Neuronal stem cell (in vitro differentiated cells): Measurements from ENCODE around the gene NRXN3.

Experiments
- DNase-seq: peaks from one replicate; pipeline ENCODE4 v3.0.0-alpha.2; 2013; ENCODE audit warnings: low spot score
- H2AFZ ChIP-seq: one replicate; pipeline ENCODE4 v1.6.1; 2013; ENCODE audit warnings: mild to moderate bottlenecking, low read length, inconsistent platforms
- H2AK5ac ChIP-seq: 2 replicates; pipeline ENCODE4 v1.6.1; 2013; ENCODE audit warnings: low read depth, mild to moderate bottlenecking, inconsistent platforms, low read length, moderate library complexity, mixed read lengths
- H2BK120ac ChIP-seq: 2 replicates; pipeline ENCODE4 v1.6.1; 2013; ENCODE audit warnings: low read depth, mild to moderate bottlenecking, inconsistent platforms, low read length, moderate library complexity, mixed read lengths
- H2BK12ac ChIP-seq: one replicate; pipeline ENCODE4 v1.6.1; 2013; ENCODE audit warnings: low read length, inconsistent platforms
- H2BK15ac ChIP-seq: 2 replicates; pipeline ENCODE4 v1.6.1; 2013; ENCODE audit warnings: mild to moderate bottlenecking, low read length, inconsistent platforms, mixed read lengths
- H2BK5ac ChIP-seq: one replicate; pipeline ENCODE4 v1.6.1; 2013; ENCODE audit warnings: inconsistent platforms, mild to moderate bottlenecking, low read length, moderate library complexity
- H3K14ac ChIP-seq: one replicate; pipeline ENCODE4 v1.6.1; 2013; ENCODE audit warnings: low read length, inconsistent platforms
- H3K18ac ChIP-seq: 2 replicates; pipeline ENCODE4 v1.6.1; 2013; ENCODE audit warnings: low read length, inconsistent platforms
- H3K23ac ChIP-seq: 2 replicates; pipeline ENCODE4 v1.6.1; 2013; ENCODE audit warnings: low read depth, mild to moderate bottlenecking, mixed read lengths, low read length, inconsistent platforms; ENCODE audit not compliant: poor library complexity
- H3K27ac ChIP-seq: replicated peaks from 3 replicates; pipeline ENCODE4 v1.5.1; 2013; ENCODE audit warnings: low read length, inconsistent platforms
- H3K27me3 ChIP-seq, 3 experiments: 2 replicates each; pipeline ENCODE4 v1.6.1; 2013; ENCODE audit warnings: low read length in 3 of 3, mild to moderate bottlenecking in 2 of 3, inconsistent platforms in 1 of 3, low read depth in 1 of 3, mixed read lengths in 1 of 3, moderate library complexity in 1 of 3; ENCODE audit not compliant: control insufficient read depth in 3 of 3, insufficient read depth in 3 of 3
- H3K36me3 ChIP-seq, 2 donors: replicated peaks in 1 of 2; 2 replicates each; pipeline ENCODE4 v1.6.1; 2013; ENCODE audit warnings: low read length in 2 of 2; ENCODE audit not compliant: control insufficient read depth in 2 of 2, insufficient read depth in 2 of 2
- H3K4ac ChIP-seq: 2 replicates; pipeline ENCODE4 v1.6.1; 2013; ENCODE audit warnings: inconsistent platforms, mild to moderate bottlenecking, low read length, moderate library complexity
- H3K4me1 ChIP-seq, 2 donors: 1 replicate in 1 of 2; 2 replicates in 1 of 2; pipeline ENCODE4 v1.6.1; 2013; ENCODE audit warnings: low read length in 2 of 2, low read depth in 1 of 2; ENCODE audit not compliant: control insufficient read depth in 2 of 2, insufficient read depth in 1 of 2
- H3K4me2 ChIP-seq: one replicate; pipeline ENCODE4 v1.6.1; 2013; ENCODE audit warnings: mild to moderate bottlenecking, low read length, inconsistent platforms; ENCODE audit not compliant: insufficient read depth, poor library complexity, severe bottlenecking
- H3K4me3 ChIP-seq, 2 donors: 2 replicates each; pipeline ENCODE4 v1.5.1; 2013; ENCODE audit warnings: low read length in 2 of 2, mild to moderate bottlenecking in 2 of 2, inconsistent platforms in 1 of 2, moderate library complexity in 1 of 2
- H3K79me1 ChIP-seq: one replicate; pipeline ENCODE4 v1.6.1; 2013; ENCODE audit warnings: low read depth, mild to moderate bottlenecking, inconsistent platforms, low read length, moderate library complexity
- H3K9ac ChIP-seq: one replicate; pipeline ENCODE4 v1.6.1; 2013; ENCODE audit warnings: mild to moderate bottlenecking, low read depth, low read length, inconsistent platforms; ENCODE audit not compliant: poor library complexity
- H3K9me3 ChIP-seq, 2 donors: replicated peaks in 1 of 2; 2 replicates each; pipeline versions ENCODE3 to v1.6.1; 2013; ENCODE audit warnings: low read length in 2 of 2, mild to moderate bottlenecking in 2 of 2, inconsistent platforms in 1 of 2, low read depth in 1 of 2, mixed read lengths in 1 of 2, moderate library complexity in 1 of 2; ENCODE audit not compliant: control insufficient read depth in 2 of 2, insufficient read depth in 1 of 2
- H4K8ac ChIP-seq: one replicate; pipeline ENCODE4 v1.6.1; 2013; ENCODE audit warnings: low read depth, mild to moderate bottlenecking, inconsistent platforms, low read length, moderate library complexity
- H4K91ac ChIP-seq: one replicate; pipeline ENCODE4 v1.6.1; 2013; ENCODE audit warnings: low read length, low read depth, mild to moderate bottlenecking, inconsistent platforms; ENCODE audit not compliant: poor library complexity
- WGBS, 2 donors: extraction: QIAGEN DNeasy Blood & Tissue Kit; methylation state at CpG; one replicate each; pipeline ENCODE4 v1.1.7; 2013; ENCODE audit warnings: missing lambda C conversion rate in 2 of 2, mixed read lengths in 1 of 2; ENCODE audit not compliant: insufficient read length in 2 of 2, insufficient replicate concordance in 1 of 2; ENCODE audit errors: extremely low coverage in 2 of 2; 5-methylcytosine and 5-hydroxymethylcytosine counted together

Gene NRXN3

GRCh38 chr14:78129375-78129774, 40.8 kb upstream of the NRXN3 start:
- Histone ChIP-seq H3K4me2 (no peak overlapping the region), H3K27me3 (no peaks in the 10 kb centered on the region), H2AFZ (no peak overlapping the region), H4K91ac (no peak overlapping the region), H2BK12ac (no peak overlapping the region), H3K9me3 (no peaks in the 10 kb centered on the region), H4K8ac (no peak overlapping the region), H2AK5ac (no peak overlapping the region), H3K14ac (no peak overlapping the region), H3K4ac (no peak overlapping the region), H2BK120ac (no peak overlapping the region), H3K79me1 (no peaks in the 10 kb centered on the region), H2BK5ac (no peak overlapping the region), H3K4me3 (no peak overlapping the region), H3K23ac (no peak overlapping the region), H3K27ac (no peak overlapping the region), H3K9ac (no peak overlapping the region), H3K18ac (no peak overlapping the region), H3K4me1 (peaks cover 0 to 4% of the 10 kb centered on the region in 2 donors), H3K36me3 (no peaks in the 10 kb centered on the region), H2BK15ac (no peak overlapping the region)
- no peak for DNase-seq
- WGBS, 2 donors, result no CpG with 5 or more reads among the region's 4 CpGs

- H3K4me3 ChIP-seq, result no peak overlapping the region
- no peak overlapping the region for H3K18ac ChIP-seq
- H2AK5ac ChIP-seq, result no peak overlapping the region
- H4K91ac ChIP-seq, result no peak overlapping the region
- H3K9me3 ChIP-seq, result no peaks in the 10 kb centered on the region
- no peak overlapping the region for H3K14ac ChIP-seq
- peaks cover 0 to 4% of the 10 kb centered on the region in 2 donors for H3K4me1 ChIP-seq
- no peak overlapping the region for H3K4me2 ChIP-seq
- H2BK15ac ChIP-seq, result no peak overlapping the region
- H3K23ac ChIP-seq, result no peak overlapping the region
- no peak overlapping the region for H3K4ac ChIP-seq
- no peaks in the 10 kb centered on the region for H3K79me1 ChIP-seq
- DNase-seq, result no peak
- H2BK12ac ChIP-seq, result no peak overlapping the region
- H3K36me3 ChIP-seq, result no peaks in the 10 kb centered on the region
- no peak overlapping the region for H3K27ac ChIP-seq
- H2BK5ac ChIP-seq, result no peak overlapping the region
- H4K8ac ChIP-seq, result no peak overlapping the region
- H2BK120ac ChIP-seq, result no peak overlapping the region
- WGBS, 2 donors, result no CpG with 5 or more reads among the region's 1 CpG
- no peak overlapping the region for H3K9ac ChIP-seq
- no peaks in the 10 kb centered on the region for H3K27me3 ChIP-seq
- H2AFZ ChIP-seq, result no peak overlapping the region
These were observed 39.8 kb upstream of the NRXN3 start for GRCh38 chr14:78130356-78130755.

GRCh38 chr14:78131201-78131600, 39.0 kb upstream of the NRXN3 start:
- no peak overlapping the region for H2AK5ac ChIP-seq
- no CpG with 5 or more reads among the region's 4 CpGs for whole genome bisulfite sequencing, 2 donors
- peaks cover 0 to 4% of the 10 kb centered on the region in 2 donors for H3K4me1 ChIP-seq
- H3K36me3 ChIP-seq, result no peaks in the 10 kb centered on the region
- H3K14ac ChIP-seq, result no peak overlapping the region
- H3K9ac ChIP-seq, result no peak overlapping the region
- H2BK5ac ChIP-seq, result no peak overlapping the region
- no peak overlapping the region for H3K4me3 ChIP-seq
- H3K23ac ChIP-seq, result no peak overlapping the region
- no peak overlapping the region for H3K4me2 ChIP-seq
- DNase-seq, result no peak
- H3K18ac ChIP-seq, result no peak overlapping the region
- H2BK120ac ChIP-seq, result no peak overlapping the region
- H3K79me1 ChIP-seq, result no peaks in the 10 kb centered on the region
- no peak overlapping the region for H2BK12ac ChIP-seq
- H4K91ac ChIP-seq, result no peak overlapping the region
- H2BK15ac ChIP-seq, result no peak overlapping the region
- H2AFZ ChIP-seq, result no peak overlapping the region
- H4K8ac ChIP-seq, result no peak overlapping the region
- no peak overlapping the region for H3K27ac ChIP-seq
- H3K9me3 ChIP-seq, result no peaks in the 10 kb centered on the region
- no peak overlapping the region for H3K4ac ChIP-seq
- H3K27me3 ChIP-seq, result no peaks in the 10 kb centered on the region

- Histone ChIP-seq H2AK5ac (no peak overlapping the region), H3K14ac (no peak overlapping the region)
- WGBS, 2 donors, result no CpG with 5 or more reads among the region's 5 CpGs
These were observed 38.6 kb upstream of the NRXN3 start for GRCh38 chr14:78131616-78132015.

More at GRCh38 chr14:78131616-78132015, 38.6 kb upstream of the NRXN3 start:
- Histone ChIP-seq H2BK15ac (no peak overlapping the region), H2BK12ac (no peak overlapping the region), H3K27me3 (no peaks in the 10 kb centered on the region), H3K9ac (no peak overlapping the region), H3K4me2 (no peak overlapping the region), H3K23ac (no peak overlapping the region), H2BK5ac (no peak overlapping the region), H3K18ac (peak overlapping the region; percentile 15), H3K79me1 (no peaks in the 10 kb centered on the region), H2AFZ (no peak overlapping the region), H3K36me3 (no peaks in the 10 kb centered on the region), H3K4me1 (peaks cover 0 to 4% of the 10 kb centered on the region in 2 donors), H2BK120ac (no peak overlapping the region), H3K4ac (no peak overlapping the region), H4K91ac (no peak overlapping the region), H3K27ac (no peak overlapping the region), H3K9me3 (no peaks in the 10 kb centered on the region), H3K4me3 (no peak overlapping the region), H4K8ac (no peak overlapping the region)
- no peak for DNase-seq
